SK-N-SH (cell line): ENCODE data around the gene PBRM1. TPM values are rescaled to one million over a fixed set of nuclear protein-coding genes. Genes with fewer than 3 reads are reported as not detected.
A peak's percentile ranks its signal among the peaks of the same experiment; 100 is the strongest.

Source experiments
- CTCF ChIA-PET: fragments of 300-600, 350-600 bp; formaldehyde crosslinking; extraction: SDS; loops from one replicate; lab custom pipeline; 2021; lab: Yijun Ruan, JAX
- POLR2A ChIA-PET: fragments of 350-600 bp; sonication (Branson Sonifier 250); formaldehyde crosslinking; extraction: SDS; loops from one replicate; lab custom pipeline; 2020; ENCODE audit warnings: antibody characterized with exemption, inconsistent platforms; lab: Yijun Ruan, JAX
- DNase-seq: peaks from one replicate; pipeline ENCODE4 v3.0.0; 2012
- H2AFZ ChIP-seq: fragments of 200-600 bp; sonication (generic); 2 replicates; pipeline ENCODE4 v1.8.1; 2016; ENCODE audit warnings: antibody characterized with exemption, mild to moderate bottlenecking, low read depth
- H3F3A ChIP-seq: fragments of 200-600 bp; sonication (generic); replicated peaks from 2 replicates; pipeline ENCODE3; 2016; ENCODE audit warnings: antibody characterized with exemption, mild to moderate bottlenecking; ENCODE audit not compliant: insufficient read depth
- H3K27ac ChIP-seq, 2 experiments: fragments of 200-500 bp in 1 of 2; fragments of 200-600 bp in 1 of 2; sonication (Bioruptor generic) in 1 of 2; sonication (generic), shearing (Covaris generic) in 1 of 2; 2 replicates each; pipeline versions ENCODE4 v1.5.1 to v1.6.1; 2014 to 2016; ENCODE audit warnings: low read depth in 2 of 2, inconsistent platforms in 1 of 2, low read length in 1 of 2, mild to moderate bottlenecking in 1 of 2, mixed read lengths in 1 of 2
- H3K27me3 ChIP-seq: fragments of 200-600 bp; sonication (generic), shearing (Covaris generic); 2 replicates; pipeline ENCODE4 v1.6.1; 2016; ENCODE audit warnings: mixed run types; ENCODE audit not compliant: insufficient read depth
- H3K36me3 ChIP-seq, 2 experiments: fragments of 200-500 bp in 1 of 2; fragments of 200-600 bp in 1 of 2; sonication (Bioruptor generic) in 1 of 2; sonication (generic) in 1 of 2; replicated peaks in 1 of 2; 2 replicates each; pipeline versions ENCODE3 to v1.5.1; 2014 to 2016; ENCODE audit warnings: low read length in 1 of 2, mild to moderate bottlenecking in 1 of 2; ENCODE audit not compliant: insufficient read depth in 2 of 2, control insufficient read depth in 1 of 2
- H3K4me1 ChIP-seq, 2 experiments: fragments of 200-500 bp in 1 of 2; fragments of 200-600 bp in 1 of 2; sonication (Bioruptor generic) in 1 of 2; sonication (generic), shearing (Covaris generic) in 1 of 2; 2 replicates each; pipeline versions ENCODE4 v1.5.1 to v1.6.1; 2014 to 2016; ENCODE audit warnings: low read depth in 1 of 2, low read length in 1 of 2, mixed run types in 1 of 2; ENCODE audit not compliant: insufficient read depth in 2 of 2, control insufficient read depth in 1 of 2
- H3K4me2 ChIP-seq: fragments of 200-600 bp; sonication (generic), shearing (Covaris generic); 2 replicates; pipeline ENCODE4 v1.6.1; 2017; ENCODE audit warnings: mixed run types
- H3K4me3 ChIP-seq, 2 experiments: fragments of 200-500 bp in 1 of 2; fragments of 200-600 bp in 1 of 2; sonication (Bioruptor generic) in 1 of 2; sonication (generic), shearing (Covaris generic) in 1 of 2; 2 replicates each; pipeline versions ENCODE4 v1.5.1 to v1.8.1; 2014 to 2016; ENCODE audit warnings: low read depth in 2 of 2, inconsistent platforms in 1 of 2, low read length in 1 of 2, mild to moderate bottlenecking in 1 of 2, mixed read lengths in 1 of 2, moderate library complexity in 1 of 2
- H3K79me2 ChIP-seq: fragments of 200-600 bp; sonication (generic); 2 replicates; pipeline ENCODE4 v1.8.1; 2017; ENCODE audit warnings: mild to moderate bottlenecking; ENCODE audit not compliant: insufficient read depth
- H3K9ac ChIP-seq: fragments of 200-600 bp; sonication (generic); 2 replicates; pipeline ENCODE4 v1.6.1; 2017; ENCODE audit warnings: mixed run types
- H3K9me2 ChIP-seq: fragments of 200-600 bp; sonication (generic); 2 replicates; pipeline ENCODE4 v1.6.1; 2017; ENCODE audit warnings: mixed run types
- H3K9me3 ChIP-seq: fragments of 200-600 bp; sonication (generic); 2 replicates; pipeline ENCODE4 v1.6.1; 2017; ENCODE audit warnings: mixed run types, mild to moderate bottlenecking, moderate library complexity
- H4K20me1 ChIP-seq: fragments of 200-600 bp; sonication (generic); 2 replicates; pipeline ENCODE4 v1.6.1; 2017; ENCODE audit warnings: mild to moderate bottlenecking, mixed run types; ENCODE audit not compliant: insufficient read depth
- CTCF ChIP-seq: fragments of 200-600 bp; sonication (generic); IDR thresholded peaks from 2 replicates; pipeline ENCODE4 v1.6.1; 2017; ENCODE audit warnings: antibody characterized with exemption, mild to moderate bottlenecking, moderate library complexity
- EP300 ChIP-seq, 2 experiments: IDR thresholded peaks; 2 replicates each; pipeline versions ENCODE4 v1.4.0 to v1.6.1; 2012; ENCODE audit warnings: borderline replicate concordance in 1 of 2, low read depth in 1 of 2, low read length in 1 of 2
- EZH2phosphoT487 ChIP-seq: fragments of 200-600 bp; sonication (generic); IDR thresholded peaks from 2 replicates; pipeline ENCODE4 v1.6.1; 2017; ENCODE audit warnings: low read depth, mixed run types, mild to moderate bottlenecking, antibody characterized with exemption, moderate library complexity, borderline replicate concordance
- FOXM1 ChIP-seq: IDR thresholded peaks from 2 replicates; pipeline ENCODE4 v1.4.0; 2012; ENCODE audit warnings: low read depth, mild to moderate bottlenecking
- GABPA ChIP-seq: IDR thresholded peaks from 2 replicates; pipeline ENCODE4 v1.4.0; 2012; ENCODE audit warnings: low read depth, mild to moderate bottlenecking
- MXI1 ChIP-seq: IDR thresholded peaks from 2 replicates; pipeline ENCODE4 v1.6.1; 2012; ENCODE audit warnings: mild to moderate bottlenecking, low read depth, low read length, improper control_type of control experiment
- NRF1 ChIP-seq: IDR thresholded peaks from 2 replicates; pipeline ENCODE4 v1.6.1; 2012; ENCODE audit warnings: low read depth, mild to moderate bottlenecking, low read length
- PBX3 ChIP-seq: IDR thresholded peaks from 2 replicates; pipeline ENCODE4; 2012
- REST ChIP-seq: IDR thresholded peaks from 2 replicates; pipeline ENCODE4 v1.6.1; 2012; ENCODE audit warnings: mild to moderate bottlenecking, low read depth, low read length, moderate library complexity
- TEAD4 ChIP-seq: IDR thresholded peaks from 2 replicates; pipeline ENCODE4 v1.4.0; 2012; ENCODE audit warnings: mild to moderate bottlenecking, borderline replicate concordance; ENCODE audit not compliant: insufficient read depth
- WGBS: methylation state at CpG from one replicate; pipeline ENCODE4 v1.1.6; 2017; ENCODE audit warnings: low lambda C conversion rate; 5-methylcytosine and 5-hydroxymethylcytosine counted together
- polyA plus RNA-seq, 3 experiments: library from polyadenylated mRNA; depleted of rRNA; stranded (reverse); fragments of >200 nt; gene quantifications; 2 replicates each; pipeline ENCODE4 v1.2.3, GENCODE V29; 2012

PBRM1 gene
- polyA plus RNA-seq, 1 of the 3 experiments (the other 2 are of a cell fraction), result 14.3 TPM

- H3K4me2 ChIP-seq, result peak overlapping the region; percentile 91
- peak overlapping the region; percentile 45 to 80; a peak in 3 of 4 replicates for H3K27ac ChIP-seq
- ChIA-PET POLR2A (no interaction called here), CTCF (interaction anchor here (0.7 to 0.8 kb wide), 2 partner anchors 9 to 54 kb away, joined by 3 read pairs; no protein-coding TSS in a partner anchor)
- peaks cover 94% of the 10 kb centered on the region for H3K79me2 ChIP-seq
- H3F3A ChIP-seq, result peaks cover 8% of the 10 kb centered on the region
- no peak for TF ChIP-seq GABPA
- TF ChIP-seq FOXM1, result no peak
- TF ChIP-seq CTCF, result no peak
- TF ChIP-seq NRF1, result no peak
- no peak for TF ChIP-seq REST
- TF ChIP-seq MXI1, result no peak
- no peak for TF ChIP-seq PBX3
- TF ChIP-seq, all 33 proteins: peak for 0
- H3K4me1 ChIP-seq, result peaks cover 9 to 18% of the 10 kb centered on the region in 2 experiments
- H3K9me2 ChIP-seq, result no peaks in the 10 kb centered on the region
- no peaks in the 10 kb centered on the region for H3K9me3 ChIP-seq
- no peaks in the 10 kb centered on the region for H4K20me1 ChIP-seq
- no peak for DNase-seq
- no peak overlapping the region for H2AFZ ChIP-seq
- peaks cover 11 to 19% of the 10 kb centered on the region in 2 experiments for H3K36me3 ChIP-seq
- 89% methylated on average over 7 of the region's 7 CpGs for WGBS
- peak overlapping the region; percentile 79 to 84; a peak in 3 of 4 replicates for H3K4me3 ChIP-seq
- H3K9ac ChIP-seq, result peak overlapping the region; percentile 85; the same call in 1 of the 2 replicates
- H3K27me3 ChIP-seq, result no peaks in the 10 kb centered on the region
Measured at GRCh38 chr3:52703341-52703740, 17.6 kb upstream of the PBRM1 start.

- Histone ChIP-seq H3K36me3 (peaks cover 54 to 64% of the 10 kb centered on the region in 2 experiments), H2AFZ (no peak overlapping the region), H3K4me1 (peaks cover 0 to 5% of the 10 kb centered on the region in 2 experiments; a peak in 1 of 4 replicates), H3F3A (peaks cover 57% of the 10 kb centered on the region), H3K27me3 (no peaks in the 10 kb centered on the region), H3K9me3 (no peaks in the 10 kb centered on the region), H3K27ac (peak overlapping the region in 1 of 2 experiments; percentile 16; a peak in 3 of 4 replicates), H3K79me2 (peaks cover 45% of the 10 kb centered on the region), H4K20me1 (no peaks in the 10 kb centered on the region; the same call in 1 of the 2 replicates), H3K4me2 (no peak overlapping the region), H3K4me3 (no peak overlapping the region), H3K9me2 (no peaks in the 10 kb centered on the region), H3K9ac (no peak overlapping the region)
- DNase-seq, result no peak
- CTCF ChIA-PET, result interaction anchor here (1.6 kb wide), 1 partner anchor 11 kb away, joined by 5 read pairs; no protein-coding TSS in a partner anchor
- TF ChIP-seq EZH2phosphoT487 (no peak), TEAD4 (no peak), EP300 (IDR thresholded peaks at IDR 0.05; ENCODE audit: borderline replicate concordance in 1 of 2, low read depth in 1 of 2, low read length in 1 of 2) (no peak)
- POLR2A ChIA-PET, result interaction anchor here (1.5 kb wide), 1 partner anchor 9 kb away, joined by 5 read pairs; no protein-coding TSS in a partner anchor
- WGBS, result 95% methylated on average over 4 of the region's 4 CpGs
Measured at GRCh38 chr3:52697632-52697965, 11.9 kb upstream of the PBRM1 start.
